ENCODE results near the gene PDE4A. TPM values are rescaled to one million over a fixed set of nuclear protein-coding genes. Genes with fewer than 3 reads are reported as not detected.
"Not testable (repeated sequence)": the region's sequence is repeated elsewhere in the genome, so short reads cannot be mapped to it uniquely, and the experiment has no call there.

Gene PDE4A
- 0.92 TPM for total RNA-seq

DNA sequence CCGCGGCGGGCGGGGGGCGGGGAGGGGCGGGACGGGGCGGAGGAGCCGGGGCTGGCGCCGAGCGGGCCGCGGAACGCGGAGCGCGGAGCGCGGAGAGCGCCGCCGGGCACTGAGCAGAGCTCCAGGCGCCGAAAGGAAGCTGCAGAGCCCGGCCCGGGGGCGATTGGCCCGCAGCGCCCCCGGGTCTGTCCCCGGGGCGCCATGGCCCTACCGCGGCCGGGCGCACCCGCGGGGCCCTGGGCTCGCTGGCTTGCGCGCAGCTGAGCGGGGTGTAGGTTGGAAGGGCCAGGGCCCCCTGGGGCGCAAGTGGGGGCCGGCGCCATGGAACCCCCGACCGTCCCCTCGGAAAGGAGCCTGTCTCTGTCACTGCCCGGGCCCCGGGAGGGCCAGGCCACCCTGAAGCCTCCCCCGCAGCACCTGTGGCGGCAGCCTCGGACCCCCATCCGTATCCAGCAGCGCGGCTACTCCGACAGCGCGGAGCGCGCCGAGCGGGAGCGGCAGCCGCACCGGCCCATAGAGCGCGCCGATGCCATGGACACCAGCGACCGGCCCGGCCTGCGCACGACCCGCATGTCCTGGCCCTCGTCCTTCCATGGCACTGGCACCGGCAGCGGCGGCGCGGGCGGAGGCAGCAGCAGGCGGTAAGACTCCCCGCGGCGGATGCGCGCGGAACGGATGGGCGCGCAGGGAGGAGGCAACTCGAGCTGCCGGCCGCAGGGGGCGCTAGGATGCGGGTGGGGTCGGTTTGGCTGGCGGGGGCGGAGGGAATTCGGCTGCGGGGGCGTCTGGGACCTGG, at the start of gene PDE4A:
Gene PDE4A, plus strand, starts transcription at position 95 of the 796 bp plus-strand sequence. Its CDS starts 227 bp downstream, at position 322.
- no peak for ATAC-seq

- no peak for ATAC-seq
Observed at GRCh38 chr19:10372690-10373089, 47.6 kb upstream of the PDE4A start.

GRCh38 chr19:10374931-10375330, 45.4 kb upstream of the PDE4A start:
- no peak for ATAC-seq

- ATAC-seq = not testable (repeated sequence)
Observed at GRCh38 chr19:10377140-10377640, 43.1 kb upstream of the PDE4A start.

GRCh38 chr19:10378124-10378523, 42.2 kb upstream of the PDE4A start:
- ATAC-seq = no peak

- ATAC-seq = no peak
Observed at GRCh38 chr19:10379880-10380312, 40.4 kb upstream of the PDE4A start.

DNA sequence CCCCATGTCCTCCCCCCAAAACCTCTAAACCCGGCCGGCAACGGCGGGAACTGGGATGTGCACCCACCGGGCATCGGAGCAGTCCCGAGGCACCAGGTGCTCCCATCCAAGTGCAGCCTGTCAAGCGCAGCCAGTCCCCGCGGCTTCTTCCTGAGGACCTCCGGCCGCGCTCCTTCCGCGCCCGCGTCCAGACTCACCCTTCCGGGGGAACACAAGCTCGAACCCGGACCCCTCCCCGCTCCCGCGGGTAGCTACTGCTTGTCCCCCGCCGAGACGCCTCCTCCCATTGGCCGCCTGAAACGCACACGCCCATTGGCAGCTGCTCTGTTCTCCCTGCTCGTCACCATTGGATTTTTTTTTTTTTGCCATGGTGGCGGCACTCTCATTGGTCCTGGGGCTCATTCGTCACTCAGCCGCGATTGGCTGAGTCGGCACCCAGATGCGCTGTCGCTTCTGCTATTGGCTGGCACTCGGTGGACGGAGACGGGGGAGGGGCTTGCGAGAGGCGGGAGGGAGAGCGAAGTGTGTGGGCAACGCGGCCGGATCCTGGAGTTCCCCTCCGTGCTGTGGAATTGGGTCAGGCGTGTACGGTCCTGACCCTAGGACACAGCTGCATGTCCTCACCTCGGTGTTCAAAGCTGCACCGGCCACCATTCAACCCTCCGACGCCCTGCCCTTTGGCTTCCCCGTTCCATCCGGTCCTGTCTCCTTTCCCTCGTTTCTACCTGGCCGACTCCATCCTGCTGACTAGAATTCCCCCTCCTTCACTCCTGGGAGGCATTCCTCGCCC, 39.8 kb upstream of the PDE4A start, which contains the start of gene TYK2:
Gene TYK2, minus strand, starts transcription at position 260 of the 790 bp plus-strand sequence. CDS start 2,166 bp downstream, outside the sequence.
- peak; percentile 99 for ATAC-seq

DNA sequence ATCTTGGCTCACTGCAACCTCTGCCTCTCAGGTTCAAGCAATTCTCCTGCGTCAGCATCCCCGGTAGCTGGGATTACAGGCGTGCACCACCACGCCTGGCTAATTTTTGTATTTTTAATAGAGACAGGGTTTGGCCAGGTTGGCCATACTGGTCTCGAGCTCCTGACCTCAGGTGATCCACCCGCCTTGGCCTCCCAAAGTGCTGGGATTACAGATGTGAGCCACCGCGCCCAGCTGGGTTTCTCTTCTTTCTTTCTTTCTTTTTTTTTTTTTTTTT, 37.2 kb upstream of the PDE4A start:
- not testable (repeated sequence) for ATAC-seq

- no peak for ATAC-seq
Observed at GRCh38 chr19:10384580-10384979, 35.8 kb upstream of the PDE4A start.

DNA sequence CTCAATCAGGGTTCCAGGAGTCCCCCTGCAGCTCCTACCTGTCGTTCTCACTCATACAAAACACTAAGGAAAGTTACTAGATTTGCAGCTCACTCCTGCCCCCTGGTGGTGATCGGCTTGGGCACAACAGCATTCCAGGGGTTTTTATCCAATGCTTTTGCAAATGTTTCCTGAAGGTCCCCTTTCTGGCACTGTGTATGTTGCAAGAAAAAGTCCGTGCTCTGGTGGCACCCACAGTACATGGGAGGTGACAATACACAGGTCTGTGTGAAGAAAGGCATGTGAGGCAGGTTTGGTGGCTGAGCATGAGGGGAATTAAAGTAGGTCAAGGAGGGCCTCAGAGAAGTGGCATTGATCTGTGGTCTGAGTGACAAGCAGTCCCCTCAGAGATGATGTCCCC, 31.4 kb upstream of the PDE4A start:
- peak; percentile 65 for ATAC-seq

DNA sequence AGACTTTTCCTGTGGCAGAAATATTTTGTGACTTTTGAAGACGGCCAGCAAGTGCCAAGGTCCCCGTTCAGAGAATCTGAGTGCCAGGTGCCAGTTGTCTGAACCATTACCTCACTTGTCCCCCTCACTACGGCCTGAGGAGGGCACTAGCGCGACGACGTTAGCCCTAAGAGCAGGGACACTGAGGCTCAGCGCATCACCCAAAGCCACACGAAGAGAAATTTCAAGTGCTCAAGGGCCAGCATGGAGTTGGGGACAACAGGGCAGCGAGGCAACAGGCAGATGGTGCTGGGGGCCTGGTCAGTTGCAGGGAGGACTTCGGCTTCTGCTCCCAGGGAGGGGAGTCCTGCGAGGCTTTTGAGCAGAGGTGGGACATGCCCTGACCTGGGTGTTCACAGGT, 30.5 kb upstream of the PDE4A start:
- peak; percentile 5 for ATAC-seq

DNA sequence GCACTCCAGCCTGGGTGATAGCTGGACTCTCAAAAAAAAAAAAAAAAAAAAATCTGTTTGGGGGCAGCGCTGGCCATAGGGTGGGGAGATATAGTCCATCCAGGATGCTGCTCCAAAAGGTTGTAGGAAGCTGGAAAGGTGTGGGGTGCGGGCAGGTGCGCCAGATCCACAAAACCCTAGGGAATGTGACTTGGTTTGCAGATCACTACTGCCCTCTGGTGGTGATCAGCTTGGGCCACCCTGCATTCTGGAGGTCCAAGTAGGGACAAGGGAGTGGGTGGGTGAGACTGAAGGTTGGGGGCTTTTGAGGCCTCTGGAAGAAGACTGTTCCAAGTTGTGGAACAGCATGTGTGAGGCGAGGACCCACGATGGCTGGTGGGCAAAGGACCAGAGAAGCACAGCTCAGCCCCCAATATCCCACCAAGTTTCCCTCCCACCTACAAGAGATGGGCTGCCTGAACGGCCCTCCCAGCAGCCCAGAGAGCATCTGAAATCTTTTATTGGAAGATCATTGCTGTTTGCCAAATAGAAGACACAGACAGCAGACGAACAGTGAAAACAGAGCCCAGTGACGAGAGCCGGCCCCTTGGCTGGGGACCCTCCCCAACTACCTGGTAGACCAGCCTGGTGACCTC, 29.6 kb upstream of the PDE4A start:
- peak; percentile 69 for ATAC-seq

DNA sequence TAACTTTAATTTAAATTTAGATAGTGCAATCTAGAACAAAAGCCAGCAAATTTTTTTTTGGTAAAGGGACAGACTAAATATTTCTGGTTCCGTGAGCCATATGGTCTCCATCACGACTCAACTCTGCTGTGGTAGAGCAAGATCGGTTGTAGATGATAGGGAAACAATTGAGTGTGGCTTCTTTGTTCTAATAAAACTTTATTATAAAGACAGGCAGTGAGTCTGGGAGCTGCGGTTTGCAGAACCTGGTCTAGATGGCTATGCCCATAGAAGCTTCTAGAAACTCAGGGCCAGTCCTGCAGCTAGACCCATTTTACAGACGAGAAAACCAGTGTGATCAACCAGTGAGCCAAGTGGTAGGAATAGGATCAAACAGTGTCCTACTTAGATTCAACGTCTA, 28.2 kb upstream of the PDE4A start:
- no peak for ATAC-seq

- ATAC-seq = peak; percentile 6
Observed at GRCh38 chr19:10393137-10393536, 27.2 kb upstream of the PDE4A start.

DNA sequence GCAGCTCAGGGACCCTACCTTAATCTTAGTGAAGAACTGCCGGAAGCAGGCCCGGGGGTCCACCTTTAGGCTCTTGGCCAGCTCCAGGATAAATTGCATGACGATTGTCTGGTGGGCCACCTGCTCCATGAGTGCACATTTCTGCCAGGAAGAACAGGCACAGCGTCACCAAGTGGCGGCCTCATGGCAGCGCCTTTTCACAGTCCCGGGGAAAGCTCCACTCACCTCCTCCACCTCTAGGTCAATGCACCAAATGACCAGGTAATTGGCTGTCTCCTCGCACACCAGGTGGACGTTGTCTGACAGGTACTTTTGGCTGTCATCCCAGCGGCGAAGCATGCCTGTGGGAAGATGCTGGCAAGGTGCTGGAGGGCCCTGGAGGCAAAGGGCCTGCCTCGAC, 25.3 kb upstream of the PDE4A start:
- ATAC-seq = no peak

GRCh38 chr19:10395436-10395835, 24.9 kb upstream of the PDE4A start:
- no peak for ATAC-seq

GRCh38 chr19:10395917-10396316, 24.4 kb upstream of the PDE4A start:
- ATAC-seq = no peak

DNA sequence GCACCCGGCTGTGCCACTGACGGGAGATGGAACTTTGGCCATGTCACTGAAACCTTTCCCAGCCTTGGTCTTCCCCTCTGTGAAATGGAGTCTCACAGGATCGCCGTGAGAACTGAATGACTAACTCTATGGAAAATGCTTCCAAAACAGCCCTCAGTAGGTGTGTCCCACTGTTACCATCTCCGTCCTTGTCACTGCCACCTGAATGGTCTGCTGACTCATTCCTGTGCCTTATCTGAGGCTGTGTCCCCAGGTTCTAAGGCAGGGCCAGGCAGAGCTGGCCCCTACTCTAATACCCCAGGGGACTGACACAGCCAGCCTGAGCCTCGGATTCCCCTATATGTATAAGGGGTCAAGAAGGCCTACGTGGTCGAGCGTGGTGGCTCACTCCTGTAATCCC, 21.5 kb upstream of the PDE4A start:
- ATAC-seq = no peak

GRCh38 chr19:10399340-10399739, 21.0 kb upstream of the PDE4A start:
- not testable (repeated sequence) for ATAC-seq

DNA sequence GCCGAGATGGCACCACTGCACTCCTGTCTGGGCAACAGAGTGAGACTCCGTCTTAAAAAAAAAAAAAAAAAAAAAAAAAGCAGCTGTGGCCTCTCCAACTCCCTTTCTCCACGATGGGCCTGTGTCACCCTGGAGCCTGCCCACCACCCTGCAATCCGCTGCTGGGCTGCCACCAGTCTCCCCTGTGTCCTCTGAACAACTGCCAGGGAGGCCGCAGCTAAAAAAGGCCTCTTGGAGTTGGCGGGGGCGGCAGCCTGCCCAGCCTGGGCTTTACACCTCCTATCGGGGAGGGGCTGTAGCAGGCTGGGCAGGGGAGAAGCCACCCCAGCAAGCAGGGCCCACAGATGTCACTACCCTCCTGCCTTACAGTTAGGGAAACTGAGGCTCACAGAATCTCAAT, 20.5 kb upstream of the PDE4A start:
- no peak for ATAC-seq

GRCh38 chr19:10402441-10403038, 17.8 kb upstream of the PDE4A start:
- ATAC-seq = no peak

DNA sequence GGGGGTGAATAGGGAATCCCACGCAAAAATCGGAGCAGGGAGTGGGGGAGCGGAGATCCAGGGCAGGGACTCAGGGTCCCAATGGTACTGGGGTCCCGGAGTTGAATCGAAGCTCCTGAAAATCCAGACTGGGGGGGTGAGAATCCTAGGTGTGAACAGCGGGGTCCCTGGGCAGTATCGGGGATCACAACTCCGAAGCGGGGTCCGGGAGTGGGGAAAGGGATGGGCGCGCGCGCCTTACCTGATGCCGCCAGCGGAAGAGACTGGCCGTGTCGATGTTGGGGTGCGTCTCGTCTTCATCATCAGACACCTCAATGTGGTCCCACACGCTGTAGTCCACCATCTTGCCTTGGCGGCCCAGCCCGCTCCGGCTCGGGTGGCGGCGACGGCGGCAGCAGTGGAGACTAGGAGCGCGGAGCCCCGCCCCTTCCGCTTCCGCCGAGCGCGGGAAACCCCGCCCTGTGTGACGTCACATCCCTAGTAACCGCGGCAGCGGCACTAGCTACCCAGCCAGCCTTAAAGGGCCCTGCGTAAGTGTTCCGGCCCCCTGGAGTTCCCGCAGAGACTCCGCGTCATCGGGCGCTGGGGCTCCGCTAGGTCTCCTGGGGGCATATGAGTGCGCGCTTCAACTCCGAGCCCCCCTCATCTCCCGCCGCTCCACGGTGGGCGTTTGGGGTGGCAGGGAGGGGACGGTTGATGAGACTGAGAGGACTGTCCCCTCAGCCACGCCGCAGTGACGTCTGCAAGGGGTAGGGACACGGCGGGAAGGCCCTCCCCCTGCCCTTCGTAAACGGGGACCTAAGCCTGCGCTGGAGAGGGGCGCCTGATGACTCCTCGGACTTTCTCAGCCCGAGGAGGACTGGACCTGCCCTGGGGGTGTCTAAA, 17.0 kb upstream of the PDE4A start, which contains the start of gene CDC37:
Gene CDC37, minus strand, starts transcription at position 406 of the 885 bp plus-strand sequence. Its CDS starts 63 bp downstream, at position 343.
- ATAC-seq = peak; percentile 94
